HCT116 (cell line): ENCODE measurements around the gene SLC2A13.

Experiments
- FOSL1 ChIP-seq: IDR thresholded peaks from 2 replicates; pipeline ENCODE4 v1.6.1; 2012; ENCODE audit warnings: low read depth
- POLR2A ChIP-seq: IDR thresholded peaks from 2 replicates; pipeline ENCODE4 v1.7.0; 2011; ENCODE audit warnings: borderline replicate concordance; ENCODE audit not compliant: insufficient read depth, insufficient read length; ENCODE audit errors: extremely low read depth
- TF ChIP-seq, protein P1 (sequence below), 3 experiments: fragments of 200-600 bp in 1 of 3; sonication (generic) in 1 of 3; IDR thresholded peaks in 2 of 3; conservative IDR thresholded peaks in 1 of 3; 2 replicates each; pipeline ENCODE4 v1.5.1; 2012 to 2017; ENCODE audit warnings: low read depth in 2 of 3, low read length in 2 of 3, antibody characterized with exemption in 1 of 3, borderline replicate concordance in 1 of 3, control low read depth in 1 of 3, mild to moderate bottlenecking in 1 of 3, mixed read lengths in 1 of 3, mixed run types in 1 of 3, moderate library complexity in 1 of 3; ENCODE audit not compliant: insufficient read depth in 1 of 3

DNA sequence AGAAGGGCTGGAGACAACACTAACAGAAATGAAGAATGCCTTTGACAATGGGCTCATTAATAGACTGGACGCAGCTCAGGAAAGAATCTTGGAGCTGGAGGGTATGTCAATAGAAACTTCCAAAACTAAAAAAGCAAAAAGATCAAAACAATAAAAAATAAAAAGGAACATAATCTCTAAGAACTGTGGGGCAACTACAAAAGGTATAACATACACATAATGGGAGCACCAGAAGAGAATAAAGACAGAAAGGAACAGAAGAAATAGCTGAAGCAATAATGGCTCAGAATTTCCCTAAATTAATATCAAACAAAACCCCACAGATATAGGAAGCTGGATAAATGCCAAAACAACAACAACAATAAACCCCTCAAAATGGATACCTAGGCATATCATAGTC is 362.2 kb downstream of the SLC2A13 start:
- no peak for TF ChIP-seq POLR2A
- TF ChIP-seq, protein P1, sequence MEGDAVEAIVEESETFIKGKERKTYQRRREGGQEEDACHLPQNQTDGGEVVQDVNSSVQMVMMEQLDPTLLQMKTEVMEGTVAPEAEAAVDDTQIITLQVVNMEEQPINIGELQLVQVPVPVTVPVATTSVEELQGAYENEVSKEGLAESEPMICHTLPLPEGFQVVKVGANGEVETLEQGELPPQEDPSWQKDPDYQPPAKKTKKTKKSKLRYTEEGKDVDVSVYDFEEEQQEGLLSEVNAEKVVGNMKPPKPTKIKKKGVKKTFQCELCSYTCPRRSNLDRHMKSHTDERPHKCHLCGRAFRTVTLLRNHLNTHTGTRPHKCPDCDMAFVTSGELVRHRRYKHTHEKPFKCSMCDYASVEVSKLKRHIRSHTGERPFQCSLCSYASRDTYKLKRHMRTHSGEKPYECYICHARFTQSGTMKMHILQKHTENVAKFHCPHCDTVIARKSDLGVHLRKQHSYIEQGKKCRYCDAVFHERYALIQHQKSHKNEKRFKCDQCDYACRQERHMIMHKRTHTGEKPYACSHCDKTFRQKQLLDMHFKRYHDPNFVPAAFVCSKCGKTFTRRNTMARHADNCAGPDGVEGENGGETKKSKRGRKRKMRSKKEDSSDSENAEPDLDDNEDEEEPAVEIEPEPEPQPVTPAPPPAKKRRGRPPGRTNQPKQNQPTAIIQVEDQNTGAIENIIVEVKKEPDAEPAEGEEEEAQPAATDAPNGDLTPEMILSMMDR (IDR thresholded peaks at IDR 0.05 in 2 of 3, conservative IDR thresholded peaks at IDR 0.05 in 1 of 3; ENCODE audit: borderline replicate concordance in 1 of 3, insufficient read depth in 1 of 3, low read depth in 2 of 3, low read length in 2 of 3) = no peak
- TF ChIP-seq FOSL1 = no peak
